T-helper 1 cell treated with Interleukin-12 subunit alpha and Interleukin-12 subunit beta and Interleukin-4 antibody, amounts not matched to agents 30 ng/mL and 1 ng/mL, for 36 hours (primary cell): ENCODE data around the gene SCRT2. TPM values are rescaled to one million over a fixed set of nuclear protein-coding genes. Genes with fewer than 3 reads are reported as not detected.
"Not testable (repeated sequence)": the region's sequence is repeated elsewhere in the genome, so short reads cannot be mapped to it uniquely, and the experiment has no call there.

Experiments
- intact Hi-C: fragments of 100-400 bp; cut with micrococcal nuclease; formaldehyde crosslinking; loops from one replicate; pipeline ENCODE4 v1.15.1; 2024
- total RNA-seq: library from RNA; stranded (reverse); gene quantifications from 2 replicates; pipeline ENCODE4 v1.2.3, GENCODE V29; 2022

SCRT2 gene
- total RNA-seq = not detected in 2 replicates

GRCh38 chr20:675453-676314 lies at the start of gene SCRT2:
SCRT2 (minus strand) TSS chr20:675802; CDS start chr20:675601, 201 bp downstream.
- intact Hi-C loops = no loop called here

GRCh38 chr20:724797-725196 lies 49.2 kb upstream of the SCRT2 start:
- intact Hi-C loops = not testable (repeated sequence)

- intact Hi-C loops = no loop called here
These were observed 48.2 kb upstream of the SCRT2 start for GRCh38 chr20:723756-724155.

DNA sequence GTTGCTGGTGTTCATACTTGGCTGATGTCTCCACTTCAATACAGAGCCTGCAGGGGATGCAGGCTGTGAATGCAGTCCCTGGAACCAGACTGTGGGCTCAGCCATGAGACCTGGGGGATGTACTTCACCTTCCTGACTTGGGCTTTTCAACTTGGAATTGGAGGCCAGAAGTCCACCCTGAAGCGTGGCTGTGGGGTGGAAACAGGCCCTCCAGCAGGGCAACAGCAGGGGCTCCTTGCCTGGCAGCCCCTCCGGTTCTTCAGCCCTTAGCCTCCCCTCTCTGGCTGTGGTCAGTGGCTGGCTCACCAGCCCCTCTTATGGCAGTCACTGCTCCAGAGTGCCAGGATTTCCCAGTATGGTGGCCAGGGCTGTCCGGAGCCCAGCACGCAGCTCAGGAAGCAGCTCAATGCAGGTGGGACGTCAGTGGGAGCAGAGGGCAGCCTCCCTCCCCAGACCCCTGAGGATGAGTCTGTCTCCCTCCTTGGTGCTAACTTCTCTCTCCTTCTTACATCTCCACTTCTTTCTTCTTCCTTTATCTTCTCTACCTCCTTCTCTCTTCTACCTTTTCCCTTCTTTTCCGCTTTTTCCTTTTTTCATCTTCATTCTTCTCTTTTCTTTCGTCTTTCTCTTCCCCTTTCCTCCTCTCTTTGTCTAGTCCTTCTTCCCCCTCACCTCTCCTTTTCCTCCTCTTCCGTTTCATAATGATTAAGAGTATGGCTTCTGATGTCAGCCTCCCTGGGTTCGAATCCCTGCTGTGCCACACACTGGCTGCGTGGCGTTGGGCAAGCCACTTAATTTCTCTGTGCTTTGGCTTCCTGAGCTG lies 47.4 kb upstream of the SCRT2 start:
- intact Hi-C loops = no loop called here

DNA sequence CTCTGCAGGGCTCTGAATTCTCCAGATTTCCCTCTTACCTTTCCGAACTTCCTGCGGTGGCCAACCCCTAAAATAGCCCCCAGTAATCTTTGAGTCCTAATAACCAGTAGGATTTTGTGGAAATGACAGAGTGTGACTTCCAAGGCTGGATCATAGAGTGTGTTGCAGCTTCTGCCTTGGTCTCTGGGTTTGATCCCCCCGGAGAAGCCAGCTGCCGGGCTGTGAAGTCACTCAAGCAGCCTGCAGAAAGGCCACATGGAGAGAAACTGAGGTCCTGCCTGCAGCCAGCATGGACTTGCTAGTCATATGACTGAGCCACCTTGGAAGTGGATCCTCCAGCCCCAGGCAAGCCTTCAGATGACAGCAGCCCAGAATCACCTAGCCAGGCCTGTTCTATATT lies 46.3 kb upstream of the SCRT2 start:
- intact Hi-C loops = no loop called here

- intact Hi-C loops = no loop called here
These were observed 44.2 kb upstream of the SCRT2 start for GRCh38 chr20:719816-720215.

DNA sequence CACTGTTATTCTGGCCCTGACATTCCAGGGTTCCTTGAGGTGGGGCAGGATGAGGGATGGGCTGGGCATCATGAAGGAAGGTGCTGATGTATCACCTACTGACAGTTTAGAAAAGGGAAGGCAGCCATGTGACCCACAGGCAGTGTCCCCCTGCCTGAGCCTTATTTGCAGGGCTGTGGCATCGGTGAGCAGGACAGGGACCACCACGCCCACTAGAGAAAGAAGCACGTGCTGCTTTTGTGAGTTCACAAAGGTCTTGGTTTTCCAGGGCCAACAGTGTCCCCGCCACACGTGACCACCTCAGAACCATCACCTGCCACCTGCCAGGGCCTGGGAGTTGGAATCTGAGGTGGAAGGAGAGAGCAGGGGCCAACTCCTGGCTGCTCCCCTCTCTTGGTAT lies 43.5 kb upstream of the SCRT2 start:
- intact Hi-C loops = no loop called here

- intact Hi-C loops = no loop called here
These were observed 42.2 kb upstream of the SCRT2 start for GRCh38 chr20:717832-718231.

DNA sequence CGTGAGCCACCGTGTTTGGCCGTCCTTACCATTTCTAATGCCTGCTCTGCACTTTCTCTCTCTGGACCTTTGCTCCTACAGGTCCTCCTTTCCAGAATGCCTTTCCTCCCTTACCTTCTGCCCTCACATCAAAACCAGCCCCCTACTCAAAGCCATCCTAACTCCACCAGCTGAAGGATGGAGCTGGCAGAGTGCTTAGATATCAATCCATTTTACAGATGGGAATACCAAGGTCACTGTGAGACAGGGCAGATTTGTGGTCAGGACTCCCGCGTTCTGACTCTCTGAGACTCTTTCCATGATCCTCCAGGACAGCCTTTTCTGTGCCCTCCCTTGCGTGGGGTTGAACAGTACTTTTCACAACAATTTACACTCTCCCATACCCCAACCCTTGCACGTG lies 41.7 kb upstream of the SCRT2 start:
- intact Hi-C loops = no loop called here

- intact Hi-C loops = no loop called here
These were observed 38.9 kb upstream of the SCRT2 start for GRCh38 chr20:714453-714852.

DNA sequence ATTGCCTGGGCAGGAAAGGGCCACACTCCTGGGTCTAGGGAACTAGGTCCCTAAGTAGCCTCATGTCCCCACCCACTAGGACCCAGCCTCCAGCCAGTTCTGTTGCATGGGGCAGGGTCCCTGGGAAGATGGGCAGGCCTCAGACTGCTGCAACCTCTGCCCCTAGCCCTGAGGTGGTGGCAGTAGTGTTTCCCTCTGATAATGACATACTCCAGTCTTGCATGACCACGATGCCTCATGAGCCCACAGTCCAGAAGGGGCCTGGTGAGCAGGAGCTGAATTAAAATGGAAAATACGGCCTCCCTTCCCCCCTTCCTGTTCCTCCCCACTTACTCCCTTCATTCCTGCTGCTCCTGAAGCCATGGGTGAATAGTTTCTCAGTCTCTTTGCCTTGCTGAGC lies 36.0 kb upstream of the SCRT2 start:
- intact Hi-C loops = no loop called here

DNA sequence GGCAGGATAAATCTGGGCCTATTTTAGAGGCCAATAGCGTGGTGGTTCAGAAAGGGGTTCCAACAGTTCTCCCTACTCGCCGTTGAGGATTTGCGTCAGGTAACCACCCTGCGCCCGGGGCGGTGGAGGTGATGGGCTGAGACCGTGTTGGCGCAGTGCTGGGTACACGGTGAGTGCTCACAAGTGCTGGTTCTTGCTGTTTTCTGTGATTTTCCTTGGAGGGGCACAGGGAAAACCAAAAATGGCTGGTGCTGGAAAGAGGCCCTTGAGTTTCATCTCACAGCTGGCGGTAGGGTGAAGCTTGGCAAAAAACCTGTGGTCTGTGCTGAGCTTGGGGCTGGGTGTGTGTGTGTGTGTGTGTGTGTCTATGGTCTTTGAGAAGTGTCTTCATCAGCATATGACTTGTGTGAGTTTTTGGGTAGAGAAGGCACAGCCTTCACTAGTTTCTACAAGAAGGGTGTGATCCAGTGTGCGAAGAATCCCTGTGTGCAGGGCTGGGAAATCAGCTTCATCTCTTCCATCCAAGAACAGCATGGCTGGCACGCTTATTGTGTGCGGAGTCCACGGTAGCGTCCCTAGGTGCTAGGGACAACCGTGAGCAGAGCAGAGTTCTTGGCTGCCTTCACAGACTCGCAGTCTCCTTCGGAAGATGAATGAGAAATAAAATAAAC lies 35.3 kb upstream of the SCRT2 start:
- intact Hi-C loops = no loop called here

DNA sequence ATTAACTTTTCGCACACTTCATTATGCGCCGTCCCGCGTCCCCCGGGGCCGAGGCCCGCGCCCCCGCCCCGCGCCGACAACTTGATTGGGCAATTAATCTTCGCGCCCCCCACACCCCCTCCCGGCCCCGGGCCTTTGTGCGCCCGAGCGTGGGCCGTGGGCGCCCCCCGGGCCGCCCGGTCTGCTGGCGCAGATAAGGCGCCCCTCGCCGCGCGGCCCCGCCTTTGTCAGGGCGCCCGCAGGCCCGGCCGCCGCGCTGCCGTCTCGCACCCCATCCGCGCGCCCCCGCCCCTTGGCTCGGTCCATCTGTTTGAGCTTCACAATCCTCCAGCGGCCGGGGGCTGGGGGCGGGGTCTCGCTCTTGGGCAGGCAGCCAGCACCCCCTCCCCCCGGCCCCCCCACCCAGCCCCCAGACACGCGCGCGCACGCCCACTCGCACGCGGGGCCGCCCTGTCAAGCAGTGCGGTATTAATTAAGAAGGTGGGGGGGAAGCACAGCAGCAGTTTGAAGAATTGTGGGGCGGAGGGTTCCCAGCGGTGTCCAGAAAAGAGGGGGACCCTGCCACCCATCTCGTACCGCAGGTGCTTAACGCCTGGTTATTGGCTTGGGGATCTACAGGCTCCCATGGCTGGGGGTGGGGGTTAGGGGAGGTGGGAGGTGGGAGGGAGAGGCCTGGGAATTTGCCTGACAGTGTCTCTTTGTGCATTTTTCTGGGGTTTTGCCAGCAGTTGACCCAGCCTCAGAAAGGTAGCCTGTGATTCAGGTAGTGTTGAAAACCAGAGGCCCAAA lies 34.6 kb upstream of the SCRT2 start:
- intact Hi-C loops = no loop called here

- intact Hi-C loops = no loop called here
These were observed 33.8 kb upstream of the SCRT2 start for GRCh38 chr20:709423-709822.

- intact Hi-C loops = no loop called here
These were observed 33.4 kb upstream of the SCRT2 start for GRCh38 chr20:708956-709355.

- intact Hi-C loops = no loop called here
These were observed 32.0 kb upstream of the SCRT2 start for GRCh38 chr20:707451-708110.

GRCh38 chr20:706366-706885 lies 30.8 kb upstream of the SCRT2 start:
- intact Hi-C loops = no loop called here

- intact Hi-C loops = no loop called here
These were observed 29.1 kb upstream of the SCRT2 start for GRCh38 chr20:704726-705125.

DNA sequence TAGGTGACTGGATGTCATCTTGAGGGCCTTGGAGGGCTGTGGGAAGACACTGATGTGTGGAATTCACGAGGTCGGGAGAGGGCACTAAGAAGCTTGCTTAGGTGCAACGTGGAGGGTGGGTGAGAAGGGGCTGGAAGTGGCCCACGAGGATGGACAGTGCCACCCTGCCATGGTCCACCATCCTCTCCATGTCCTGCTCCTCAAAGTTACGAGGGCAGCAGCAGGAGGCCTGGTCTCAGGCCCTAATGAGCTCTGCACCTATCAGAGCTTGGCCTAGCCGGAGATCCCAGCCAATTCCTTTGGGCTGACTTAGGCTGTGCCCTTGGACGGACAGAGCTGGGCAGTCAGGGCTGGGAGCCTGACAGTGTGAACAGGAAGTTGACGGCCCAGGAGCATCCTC lies 27.8 kb upstream of the SCRT2 start:
- intact Hi-C loops = no loop called here

GRCh38 chr20:703006-703405 lies 27.4 kb upstream of the SCRT2 start:
- intact Hi-C loops = no loop called here
